Measurements from ENCODE around the gene TAS2R39. TPM values are rescaled to one million over a fixed set of nuclear protein-coding genes. Genes with fewer than 3 reads are reported as not detected.

Gene TAS2R39
- total RNA-seq, 1 donor from 2014 or later, result not detected

DNA sequence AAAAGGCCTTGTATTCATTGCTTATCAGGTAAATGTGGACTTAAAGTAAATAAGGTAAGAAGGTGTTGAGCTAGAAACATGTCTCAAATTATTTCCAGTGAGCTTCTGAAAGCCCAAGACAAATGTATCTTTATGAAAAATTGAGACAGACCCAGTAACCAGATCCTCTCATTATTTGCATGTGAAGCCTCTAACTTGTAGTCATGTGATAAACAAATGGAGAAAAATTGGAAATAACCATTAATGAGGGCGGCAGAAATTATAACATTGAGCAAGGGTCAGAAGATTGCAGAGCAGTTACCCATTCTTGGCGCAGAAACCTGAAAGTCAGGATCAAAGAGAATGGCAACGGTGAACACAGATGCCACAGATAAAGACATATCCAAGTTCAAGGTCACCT lies 38.5 kb downstream of the TAS2R39 start, which contains the start of gene TAS2R40:
TAS2R40 (plus strand) TSS at position 301 of the 400 bp plus-strand sequence; CDS start at position 343, 42 bp downstream.
- Mint-ChIP-seq H3K9me3 (no peaks in the 10 kb centered on the region), H3K27me3 (peaks cover 16% of the 10 kb centered on the region), H3K27ac (no peak within 1 kb of the TSS), H3K36me3 (ENCODE audit: low read depth) (no peaks in the 10 kb centered on the region), H3K4me1 (no peaks in the 10 kb centered on the region), H3K4me3 (no peak within 1 kb of the TSS)
- intact Hi-C loops (cut with micrococcal nuclease), result no loop called here
- ATAC-seq (ENCODE audit: low read depth) (no peak), DNase-seq (no peak)
- ChIA-PET POLR2A (no interaction called here), CTCF (interaction anchor here (1.1 to 8.3 kb wide), 3 partner anchors 213 to 687 kb away, joined by 3 to 519 read pairs (median 3); no protein-coding TSS in a partner anchor)
- TF ChIP-seq, protein P1, sequence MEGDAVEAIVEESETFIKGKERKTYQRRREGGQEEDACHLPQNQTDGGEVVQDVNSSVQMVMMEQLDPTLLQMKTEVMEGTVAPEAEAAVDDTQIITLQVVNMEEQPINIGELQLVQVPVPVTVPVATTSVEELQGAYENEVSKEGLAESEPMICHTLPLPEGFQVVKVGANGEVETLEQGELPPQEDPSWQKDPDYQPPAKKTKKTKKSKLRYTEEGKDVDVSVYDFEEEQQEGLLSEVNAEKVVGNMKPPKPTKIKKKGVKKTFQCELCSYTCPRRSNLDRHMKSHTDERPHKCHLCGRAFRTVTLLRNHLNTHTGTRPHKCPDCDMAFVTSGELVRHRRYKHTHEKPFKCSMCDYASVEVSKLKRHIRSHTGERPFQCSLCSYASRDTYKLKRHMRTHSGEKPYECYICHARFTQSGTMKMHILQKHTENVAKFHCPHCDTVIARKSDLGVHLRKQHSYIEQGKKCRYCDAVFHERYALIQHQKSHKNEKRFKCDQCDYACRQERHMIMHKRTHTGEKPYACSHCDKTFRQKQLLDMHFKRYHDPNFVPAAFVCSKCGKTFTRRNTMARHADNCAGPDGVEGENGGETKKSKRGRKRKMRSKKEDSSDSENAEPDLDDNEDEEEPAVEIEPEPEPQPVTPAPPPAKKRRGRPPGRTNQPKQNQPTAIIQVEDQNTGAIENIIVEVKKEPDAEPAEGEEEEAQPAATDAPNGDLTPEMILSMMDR (IDR thresholded peaks at IDR 0.05), result no peak

DNA sequence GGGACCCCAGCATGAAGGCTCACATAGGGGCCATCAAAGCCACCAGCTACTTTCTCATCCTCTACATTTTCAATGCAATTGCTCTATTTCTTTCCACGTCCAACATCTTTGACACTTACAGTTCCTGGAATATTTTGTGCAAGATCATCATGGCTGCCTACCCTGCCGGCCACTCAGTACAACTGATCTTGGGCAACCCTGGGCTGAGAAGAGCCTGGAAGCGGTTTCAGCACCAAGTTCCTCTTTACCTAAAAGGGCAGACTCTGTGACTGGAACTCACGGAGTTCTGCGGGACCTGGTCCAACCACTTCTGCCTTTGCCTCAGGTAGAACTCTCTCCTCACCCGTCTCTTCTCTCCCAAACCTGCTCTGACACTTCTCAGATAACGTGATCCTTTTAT lies 39.6 kb downstream of the TAS2R39 start:
- peaks cover 16% of the 10 kb centered on the region for H3K27me3 Mint-ChIP-seq
- DNase-seq (no peak), ATAC-seq (ENCODE audit: low read depth) (no peak)
- no peaks in the 10 kb centered on the region for H3K9me3 Mint-ChIP-seq
- TF ChIP-seq, protein P1 (IDR thresholded peaks at IDR 0.05), result no peak
- no peaks in the 10 kb centered on the region for H3K36me3 Mint-ChIP-seq (ENCODE audit: low read depth)
- H3K4me3 Mint-ChIP-seq, result no peak overlapping the region
- no peak overlapping the region for H3K27ac Mint-ChIP-seq
- no peaks in the 10 kb centered on the region for H3K4me1 Mint-ChIP-seq
- intact Hi-C loops (cut with micrococcal nuclease), result no loop called here
- ChIA-PET POLR2A (no interaction called here), CTCF (interaction anchor here (1.4 kb wide), 1 partner anchor 18 kb away, joined by 3 read pairs; no protein-coding TSS in a partner anchor)

DNA sequence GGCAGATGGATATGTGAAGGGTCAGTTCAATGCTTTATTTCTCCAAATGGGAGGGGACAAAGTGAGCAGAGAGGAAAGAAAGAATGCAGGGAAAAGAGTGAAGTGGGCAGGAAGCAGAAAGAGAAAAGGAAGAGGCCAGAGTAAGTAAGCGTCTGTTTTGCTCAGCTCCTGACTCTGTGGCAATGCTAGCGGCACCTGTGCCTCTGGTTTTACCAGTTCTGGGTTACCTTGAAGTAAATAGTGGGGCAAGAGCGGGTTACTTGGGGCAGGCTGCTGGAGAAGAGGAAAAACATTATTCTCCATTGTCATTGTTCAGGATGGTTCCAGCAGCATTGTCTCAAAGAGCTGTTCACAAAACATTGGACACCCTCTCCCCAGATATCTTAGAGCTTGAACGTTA lies 40.6 kb downstream of the TAS2R39 start:
- H3K4me1 Mint-ChIP-seq, result no peaks in the 10 kb centered on the region
- CTCF ChIA-PET, result interaction anchor here (0.8 to 1.7 kb wide), 4 partner anchors 9 to 591 kb away, joined by 3 to 8 read pairs (median 4); no protein-coding TSS in a partner anchor
- intact Hi-C loops (cut with micrococcal nuclease), result no loop called here
- POLR2A ChIA-PET, result no interaction called here
- TF ChIP-seq, protein P1 (IDR thresholded peaks at IDR 0.05), result no peak
- DNase-seq (no peak), ATAC-seq (ENCODE audit: low read depth) (no peak)
- H3K9me3 Mint-ChIP-seq, result no peaks in the 10 kb centered on the region
- peaks cover 16% of the 10 kb centered on the region for H3K27me3 Mint-ChIP-seq
- H3K36me3 Mint-ChIP-seq (ENCODE audit: low read depth), result no peaks in the 10 kb centered on the region
- H3K4me3 Mint-ChIP-seq, result no peak overlapping the region
- H3K27ac Mint-ChIP-seq, result no peak overlapping the region

DNA sequence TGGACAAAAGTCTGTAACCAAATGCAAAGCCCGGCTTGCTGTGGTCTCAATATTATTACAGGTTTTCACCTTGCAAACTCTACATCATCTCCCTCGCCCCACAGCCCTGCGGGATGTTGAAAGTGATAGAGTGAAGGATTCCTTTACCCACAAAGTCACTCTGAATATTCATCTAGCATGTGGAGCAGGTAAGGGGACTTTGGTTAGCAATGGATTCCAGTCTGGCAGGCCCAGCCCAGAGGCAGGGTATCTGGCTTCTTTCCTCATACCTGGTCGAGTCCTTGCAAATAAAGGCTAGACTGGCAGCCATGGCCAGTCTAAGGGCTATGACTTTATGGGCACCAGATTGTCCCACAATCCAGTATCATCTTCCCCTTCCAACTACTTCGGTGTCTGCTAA lies 41.8 kb downstream of the TAS2R39 start:
- ChIA-PET CTCF (interaction anchor here (1.2 to 1.7 kb wide), 3 partner anchors 10 to 221 kb away, joined by 3 to 8 read pairs (median 4); no protein-coding TSS in a partner anchor), POLR2A (no interaction called here)
- DNase-seq (no peak), ATAC-seq (ENCODE audit: low read depth) (no peak)
- intact Hi-C loops (cut with micrococcal nuclease), result no loop called here
- Mint-ChIP-seq H3K27me3 (peaks cover 13% of the 10 kb centered on the region), H3K9me3 (no peaks in the 10 kb centered on the region), H3K4me1 (no peaks in the 10 kb centered on the region), H3K4me3 (no peak overlapping the region), H3K36me3 (ENCODE audit: low read depth) (no peaks in the 10 kb centered on the region), H3K27ac (no peak overlapping the region)
- TF ChIP-seq, protein P1 (IDR thresholded peaks at IDR 0.05), result no peak

DNA sequence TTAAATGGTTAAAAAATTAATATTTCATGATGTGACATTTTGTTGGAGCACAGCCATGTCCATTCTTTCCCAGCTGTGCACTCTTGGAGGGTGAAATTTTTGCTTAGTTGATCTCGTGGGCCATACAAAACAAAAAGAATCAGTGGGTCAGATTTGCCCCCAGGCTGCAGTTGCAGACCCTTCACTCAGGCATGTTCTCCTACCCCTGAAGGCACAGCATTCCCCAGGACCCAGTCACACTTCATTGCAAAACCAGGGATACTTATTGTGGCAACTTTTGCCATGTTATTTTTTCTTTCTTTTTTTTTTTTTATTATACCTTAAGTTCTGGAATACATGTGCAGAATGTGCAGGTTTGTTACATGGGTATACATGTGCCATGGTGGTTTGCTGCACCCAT lies 44.6 kb downstream of the TAS2R39 start:
- ChIA-PET POLR2A (no interaction called here), CTCF (interaction anchor here (1.0 to 1.8 kb wide), 3 partner anchors 13 to 225 kb away, joined by 4 to 6 read pairs (median 4); no protein-coding TSS in a partner anchor)
- ATAC-seq (ENCODE audit: low read depth) (no peak), DNase-seq (no peak)
- TF ChIP-seq, protein P1 (IDR thresholded peaks at IDR 0.05), result no peak
- Mint-ChIP-seq H3K4me3 (no peak overlapping the region), H3K4me1 (no peaks in the 10 kb centered on the region), H3K36me3 (ENCODE audit: low read depth) (no peaks in the 10 kb centered on the region), H3K27me3 (peaks cover 6% of the 10 kb centered on the region), H3K27ac (no peak overlapping the region), H3K9me3 (no peaks in the 10 kb centered on the region)
- intact Hi-C loops (cut with micrococcal nuclease), result no loop called here
